H9 (cell line): ENCODE results near the gene PIM2. TPM values are rescaled to one million over a fixed set of nuclear protein-coding genes. Genes with fewer than 3 reads are reported as not detected.
A peak's percentile ranks its signal among the peaks of the same experiment; 100 is the strongest.

Experiments used
- DNase-seq: peaks from one replicate; pipeline ENCODE4 v3.0.0-alpha.2; 2017
- H2AFZ ChIP-seq: one replicate; pipeline ENCODE4 v1.6.1; 2013; ENCODE audit warnings: mild to moderate bottlenecking, low read length, control low read depth, moderate library complexity
- H2AK5ac ChIP-seq: 2 replicates; pipeline ENCODE4 v1.6.1; 2013; ENCODE audit warnings: low read length, control low read depth, mixed read lengths; ENCODE audit not compliant: insufficient read length
- H2BK120ac ChIP-seq: one replicate; pipeline ENCODE4 v1.6.1; 2013; ENCODE audit warnings: low read depth, mild to moderate bottlenecking, low read length, control low read depth, inconsistent platforms; ENCODE audit not compliant: poor library complexity, severe bottlenecking
- H2BK12ac ChIP-seq: 2 replicates; pipeline ENCODE4 v1.6.1; 2013; ENCODE audit warnings: low read length, control low read depth, mixed read lengths, low read depth; ENCODE audit not compliant: insufficient read length
- H2BK15ac ChIP-seq: 2 replicates; pipeline ENCODE4 v1.6.1; 2013; ENCODE audit warnings: low read depth, low read length, control low read depth
- H2BK20ac ChIP-seq: one replicate; pipeline ENCODE4 v1.6.1; 2013; ENCODE audit warnings: low read depth, mild to moderate bottlenecking, low read length, control low read depth, inconsistent platforms; ENCODE audit not compliant: poor library complexity, severe bottlenecking
- H2BK5ac ChIP-seq: 2 replicates; pipeline ENCODE4 v1.6.1; 2013; ENCODE audit warnings: low read length, control low read depth, mixed read lengths; ENCODE audit not compliant: insufficient read length
- H3K14ac ChIP-seq: 2 replicates; pipeline ENCODE4 v1.6.1; 2013; ENCODE audit warnings: low read length, control low read depth; ENCODE audit not compliant: insufficient read depth
- H3K18ac ChIP-seq: 2 replicates; pipeline ENCODE4 v1.6.1; 2013; ENCODE audit warnings: low read depth, mild to moderate bottlenecking, mixed read lengths, low read length, control low read depth; ENCODE audit not compliant: insufficient read length
- H3K23ac ChIP-seq: 2 replicates; pipeline ENCODE4 v1.6.1; 2013; ENCODE audit warnings: low read length, control low read depth, mixed read lengths, low read depth; ENCODE audit not compliant: insufficient read length
- H3K23me2 ChIP-seq: 2 replicates; pipeline ENCODE4 v1.6.1; 2013; ENCODE audit warnings: low read depth, mild to moderate bottlenecking, mixed read lengths, low read length, control low read depth; ENCODE audit not compliant: insufficient read length, poor library complexity, severe bottlenecking
- H3K27ac ChIP-seq: 2 replicates; pipeline ENCODE4 v1.5.1; 2013; ENCODE audit warnings: low read length, control low read depth, mixed read lengths, low read depth; ENCODE audit not compliant: insufficient read length
- H3K27me3 ChIP-seq: 2 replicates; pipeline ENCODE4 v1.6.1; 2013; ENCODE audit warnings: low read length, control low read depth, inconsistent platforms; ENCODE audit not compliant: insufficient read depth
- H3K4ac ChIP-seq: 2 replicates; pipeline ENCODE4 v1.6.1; 2013; ENCODE audit warnings: low read depth, mild to moderate bottlenecking, control low read depth, inconsistent platforms, low read length, moderate library complexity
- H3K4me1 ChIP-seq: 2 replicates; pipeline ENCODE4 v1.6.1; 2013; ENCODE audit warnings: low read length, control low read depth, inconsistent platforms; ENCODE audit not compliant: insufficient read depth
- H3K4me2 ChIP-seq: 2 replicates; pipeline ENCODE4 v1.6.1; 2013; ENCODE audit warnings: low read length, control low read depth, mixed read lengths; ENCODE audit not compliant: insufficient read length, insufficient read depth
- H3K56ac ChIP-seq: 2 replicates; pipeline ENCODE4 v1.6.1; 2013; ENCODE audit warnings: low read depth, mild to moderate bottlenecking, mixed read lengths, low read length, control low read depth; ENCODE audit not compliant: insufficient read length
- H3K79me1 ChIP-seq: 2 replicates; pipeline ENCODE4 v1.6.1; 2013; ENCODE audit warnings: low read depth, mild to moderate bottlenecking, moderate library complexity, low read length, control low read depth, inconsistent platforms; ENCODE audit not compliant: insufficient read depth, poor library complexity, severe bottlenecking
- H3K79me2 ChIP-seq: 2 replicates; pipeline ENCODE4 v1.6.1; 2013; ENCODE audit warnings: low read length, control low read depth, inconsistent platforms; ENCODE audit not compliant: insufficient read depth
- H3K9ac ChIP-seq: 2 replicates; pipeline ENCODE4 v1.6.1; 2013; ENCODE audit warnings: low read length, control low read depth, mixed read lengths; ENCODE audit not compliant: insufficient read length; ENCODE audit errors: extremely low read depth
- H3K9me3 ChIP-seq: one replicate; pipeline ENCODE4 v1.6.1; 2013; ENCODE audit warnings: low read depth, low read length, inconsistent platforms; ENCODE audit not compliant: control insufficient read depth
- H3T11ph ChIP-seq: one replicate; pipeline ENCODE4 v1.6.1; 2013; ENCODE audit warnings: mild to moderate bottlenecking, low read length, control low read depth, inconsistent platforms
- H4K20me1 ChIP-seq: one replicate; pipeline ENCODE4 v1.6.1; 2013; ENCODE audit not compliant: control insufficient read depth, insufficient read length, insufficient read depth
- H4K5ac ChIP-seq: 2 replicates; pipeline ENCODE4 v1.6.1; 2013; ENCODE audit warnings: low read depth, mild to moderate bottlenecking, mixed read lengths, low read length, control low read depth; ENCODE audit not compliant: insufficient read length
- H4K8ac ChIP-seq: replicated peaks from 2 replicates; pipeline ENCODE4 v1.6.1; 2013; ENCODE audit warnings: low read length, control low read depth, mixed read lengths, low read depth; ENCODE audit not compliant: insufficient read length
- H4K91ac ChIP-seq: 2 replicates; pipeline ENCODE4 v1.6.1; 2013; ENCODE audit warnings: low read depth, mild to moderate bottlenecking, moderate library complexity, mixed read lengths, low read length, control low read depth; ENCODE audit not compliant: insufficient read length
- H3K27ac Mint-ChIP-seq, 3 experiments: 2 replicates in 2 of 3; 3 replicates in 1 of 3; pipeline ENCODE4 v1.8.0; 2020 to 2021; ENCODE audit warnings: mixed read lengths in 3 of 3, mild to moderate bottlenecking in 1 of 3, moderate library complexity in 1 of 3
- H3K27me3 Mint-ChIP-seq: 2 replicates; pipeline ENCODE4 v1.8.0; 2021; ENCODE audit warnings: low read depth, mild to moderate bottlenecking, moderate library complexity, mixed read lengths
- H3K36me3 Mint-ChIP-seq, 3 experiments: 2 replicates in 2 of 3; 3 replicates in 1 of 3; pipeline ENCODE4 v1.8.0; 2020 to 2021; ENCODE audit warnings: low read depth in 3 of 3, mixed read lengths in 3 of 3; ENCODE audit not compliant: insufficient read depth in 1 of 3
- H3K4me1 Mint-ChIP-seq, 2 experiments: 2 replicates each; pipeline ENCODE4 v1.8.0; 2020; ENCODE audit warnings: mixed read lengths in 2 of 2
- H3K4me3 Mint-ChIP-seq, 2 experiments: 2 replicates in 1 of 2; 3 replicates in 1 of 2; pipeline ENCODE4 v1.8.0; 2020 to 2021; ENCODE audit warnings: mild to moderate bottlenecking in 2 of 2, mixed read lengths in 2 of 2, moderate library complexity in 1 of 2
- H3K9me3 Mint-ChIP-seq, 2 experiments: 2 replicates in 1 of 2; 3 replicates in 1 of 2; pipeline ENCODE4 v1.8.0; 2020; ENCODE audit warnings: mild to moderate bottlenecking in 2 of 2, mixed read lengths in 2 of 2, moderate library complexity in 1 of 2
- WGBS: extraction: QIAGEN DNeasy Blood & Tissue Kit; methylation state at CpG from one replicate; pipeline ENCODE4 v1.1.7; 2013; ENCODE audit warnings: missing lambda C conversion rate, low lambda C conversion rate, mixed read lengths; ENCODE audit not compliant: insufficient read length; ENCODE audit errors: extremely low coverage; 5-methylcytosine and 5-hydroxymethylcytosine counted together
- total RNA-seq: library from RNA; stranded (reverse); gene quantifications from 2 replicates; pipeline ENCODE4 v1.2.1, GENCODE V29; 2021
- TF ChIP-seq, protein P1 (sequence below): fragments of 200-600 bp; sonication (generic); conservative IDR thresholded peaks from 3 replicates; pipeline ENCODE4 v1.8.0; 2021; ENCODE audit warnings: antibody characterized with exemption, mild to moderate bottlenecking

The PIM2 gene
- total RNA-seq, 1 experiment from 2014 or later, result 163 TPM

DNA sequence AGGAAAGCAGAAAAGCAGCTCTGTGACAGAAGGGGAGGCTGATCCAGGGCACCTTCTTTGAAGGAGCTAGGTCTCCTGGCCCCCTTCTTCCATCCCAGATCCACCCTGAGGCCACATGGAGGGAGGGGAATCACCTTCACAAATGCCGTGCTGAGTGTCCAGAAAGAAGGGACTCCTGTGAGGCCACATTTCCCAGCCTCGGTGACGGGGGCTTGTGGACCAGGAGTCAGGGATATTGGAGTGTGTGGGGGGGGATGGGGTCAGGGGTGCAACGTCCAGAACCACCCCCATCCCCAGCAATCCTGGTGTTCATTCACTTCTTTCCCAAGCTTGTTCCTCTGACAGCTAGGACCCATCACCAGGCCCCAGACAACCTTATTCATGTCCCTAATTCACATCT lies 25.9 kb downstream of the PIM2 start:
- H3T11ph ChIP-seq, result no peak overlapping the region
- no peak overlapping the region for H4K8ac ChIP-seq
- Mint-ChIP-seq H3K4me3 (peak overlapping the region in 1 of 2 experiments; percentile 76; a peak in 3 of 5 replicates), H3K27ac (no peak overlapping the region), H3K36me3 (peaks cover 23 to 30% (median 26%) of the 10 kb centered on the region in 3 experiments), H3K9me3 (peaks cover 68 to 71% of the 10 kb centered on the region in 2 experiments), H3K27me3 (peaks cover 8% of the 10 kb centered on the region), H3K4me1 (peaks cover 10 to 18% of the 10 kb centered on the region in 2 experiments)
- no peak overlapping the region for H3K23ac ChIP-seq
- TF ChIP-seq, protein P1, sequence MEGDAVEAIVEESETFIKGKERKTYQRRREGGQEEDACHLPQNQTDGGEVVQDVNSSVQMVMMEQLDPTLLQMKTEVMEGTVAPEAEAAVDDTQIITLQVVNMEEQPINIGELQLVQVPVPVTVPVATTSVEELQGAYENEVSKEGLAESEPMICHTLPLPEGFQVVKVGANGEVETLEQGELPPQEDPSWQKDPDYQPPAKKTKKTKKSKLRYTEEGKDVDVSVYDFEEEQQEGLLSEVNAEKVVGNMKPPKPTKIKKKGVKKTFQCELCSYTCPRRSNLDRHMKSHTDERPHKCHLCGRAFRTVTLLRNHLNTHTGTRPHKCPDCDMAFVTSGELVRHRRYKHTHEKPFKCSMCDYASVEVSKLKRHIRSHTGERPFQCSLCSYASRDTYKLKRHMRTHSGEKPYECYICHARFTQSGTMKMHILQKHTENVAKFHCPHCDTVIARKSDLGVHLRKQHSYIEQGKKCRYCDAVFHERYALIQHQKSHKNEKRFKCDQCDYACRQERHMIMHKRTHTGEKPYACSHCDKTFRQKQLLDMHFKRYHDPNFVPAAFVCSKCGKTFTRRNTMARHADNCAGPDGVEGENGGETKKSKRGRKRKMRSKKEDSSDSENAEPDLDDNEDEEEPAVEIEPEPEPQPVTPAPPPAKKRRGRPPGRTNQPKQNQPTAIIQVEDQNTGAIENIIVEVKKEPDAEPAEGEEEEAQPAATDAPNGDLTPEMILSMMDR, result no peak
- peaks cover 3% of the 10 kb centered on the region for H3K79me1 ChIP-seq
- no CpG with 5 or more reads among the region's 4 CpGs for WGBS
- peaks cover 9% of the 10 kb centered on the region for H3K23me2 ChIP-seq
- H3K4ac ChIP-seq, result no peak overlapping the region
- H2BK120ac ChIP-seq, result no peak overlapping the region
- H3K27ac ChIP-seq, result no peak overlapping the region
- no peaks in the 10 kb centered on the region; the same call in 1 of the 2 replicates for H3K79me2 ChIP-seq
- H4K91ac ChIP-seq, result no peak overlapping the region
- H3K14ac ChIP-seq, result no peak overlapping the region
- H3K4me1 ChIP-seq, result no peaks in the 10 kb centered on the region; the same call in 1 of the 2 replicates
- no peaks in the 10 kb centered on the region for H4K20me1 ChIP-seq
- no peak for DNase-seq
- H2BK20ac ChIP-seq, result no peak overlapping the region
- no peak overlapping the region for H2BK12ac ChIP-seq
- H2BK5ac ChIP-seq, result no peak overlapping the region
- no peak overlapping the region for H3K9ac ChIP-seq
- H3K4me2 ChIP-seq, result no peak overlapping the region
- H2AFZ ChIP-seq, result no peak overlapping the region
- H2AK5ac ChIP-seq, result no peak overlapping the region
- no peak overlapping the region for H3K18ac ChIP-seq
- H2BK15ac ChIP-seq, result no peak overlapping the region
- H3K9me3 ChIP-seq, result no peaks in the 10 kb centered on the region
- no peak overlapping the region for H4K5ac ChIP-seq
- no peak overlapping the region for H3K56ac ChIP-seq
- H3K27me3 ChIP-seq, result no peaks in the 10 kb centered on the region
